Endodermal cell (in vitro differentiated cells): ENCODE measurements around the gene SLC6A11. TPM values are rescaled to one million over a fixed set of nuclear protein-coding genes. Genes with fewer than 3 reads are reported as not detected.

Experiments
- DNase-seq: peaks from one replicate; pipeline ENCODE4 v3.0.0-alpha.2; 2017
- H3K27ac ChIP-seq: 2 replicates; pipeline ENCODE4 v1.5.1; 2013; ENCODE audit warnings: mild to moderate bottlenecking, low read depth, low read length, moderate library complexity
- H3K27me3 ChIP-seq: 2 replicates; pipeline ENCODE4 v1.6.1; 2013; ENCODE audit warnings: mild to moderate bottlenecking, low read length, moderate library complexity; ENCODE audit not compliant: insufficient read depth, control insufficient read depth, poor library complexity, severe bottlenecking
- H3K36me3 ChIP-seq: 2 replicates; pipeline ENCODE4 v1.7.0; 2013; ENCODE audit warnings: mild to moderate bottlenecking, low read length, moderate library complexity; ENCODE audit not compliant: control insufficient read depth, insufficient read depth
- H3K4me1 ChIP-seq: one replicate; pipeline ENCODE4 v1.7.0; 2013; ENCODE audit warnings: low read length; ENCODE audit not compliant: control insufficient read depth, insufficient read depth
- H3K4me3 ChIP-seq: 2 replicates; pipeline ENCODE4 v1.5.1; 2013; ENCODE audit warnings: mild to moderate bottlenecking, low read length, moderate library complexity
- H3K9ac ChIP-seq: 2 replicates; pipeline ENCODE4 v1.6.1; 2013; ENCODE audit warnings: mild to moderate bottlenecking, low read length, moderate library complexity; ENCODE audit not compliant: poor library complexity, severe bottlenecking; ENCODE audit errors: extremely low read depth
- H3K9me3 ChIP-seq: 2 replicates; pipeline ENCODE4 v1.6.1; 2013; ENCODE audit warnings: mild to moderate bottlenecking, low read length, moderate library complexity; ENCODE audit not compliant: control insufficient read depth
- H3K27ac Mint-ChIP-seq: 2 replicates; pipeline ENCODE4 v1.8.0; 2020; ENCODE audit warnings: mixed read lengths
- H3K27me3 Mint-ChIP-seq: 2 replicates; pipeline ENCODE4 v1.8.0; 2021; ENCODE audit warnings: mild to moderate bottlenecking, mixed read lengths; ENCODE audit not compliant: insufficient read depth
- H3K36me3 Mint-ChIP-seq: 2 replicates; pipeline ENCODE4 v1.8.0; 2020; ENCODE audit warnings: low read depth, mixed read lengths
- H3K4me1 Mint-ChIP-seq: 2 replicates; pipeline ENCODE4 v1.8.0; 2020; ENCODE audit warnings: mixed read lengths
- H3K4me3 Mint-ChIP-seq: 2 replicates; pipeline ENCODE4 v1.8.0; 2020; ENCODE audit warnings: mild to moderate bottlenecking, moderate library complexity, mixed read lengths
- H3K9me3 Mint-ChIP-seq: 2 replicates; pipeline ENCODE4 v1.8.0; 2020; ENCODE audit warnings: mild to moderate bottlenecking, mixed read lengths
- CTCF ChIP-seq: fragments of 200-600 bp; sonication (generic); conservative IDR thresholded peaks from 2 replicates; pipeline ENCODE4 v1.5.0; 2021; ENCODE audit warnings: antibody characterized with exemption, mild to moderate bottlenecking
- WGBS, 2 experiments: methylation state at CpG; one replicate each; pipeline versions ENCODE4 v1.1.5 to v1.1.7; 2013; ENCODE audit warnings: missing lambda C conversion rate in 2 of 2, mixed read lengths in 1 of 2; ENCODE audit not compliant: insufficient coverage in 1 of 2, insufficient read length in 1 of 2; 5-methylcytosine and 5-hydroxymethylcytosine counted together
- total RNA-seq, 2 donors: library from RNA; stranded (reverse); fragmentation: NEBNext Ultra II Directional in 1 of 2; extraction: Animal tissue kit (Norgen Biotek cat#: 25700) in 1 of 2; gene quantifications; 2 replicates in 1 of 2; 3 replicates in 1 of 2; pipeline ENCODE4 v1.2.1, GENCODE V29; 2021

SLC6A11 gene
- total RNA-seq, 2 donors from 2014 or later, result 0.27 to 0.73 TPM

GRCh38 chr3:10788451-10788850, 27.6 kb upstream of the SLC6A11 start:
- no peaks in the 10 kb centered on the region for H3K36me3 Mint-ChIP-seq
- peaks cover 34% of the 10 kb centered on the region for H3K27me3 Mint-ChIP-seq
- no peaks in the 10 kb centered on the region for H3K36me3 ChIP-seq
- no peak overlapping the region for H3K9ac ChIP-seq
- no peaks in the 10 kb centered on the region for H3K9me3 Mint-ChIP-seq
- peaks cover 35% of the 10 kb centered on the region for H3K27me3 ChIP-seq
- no peaks in the 10 kb centered on the region for H3K9me3 ChIP-seq
- no peak for DNase-seq
- TF ChIP-seq CTCF, result no peak
- H3K4me3 Mint-ChIP-seq, result no peak overlapping the region
- H3K27ac Mint-ChIP-seq, result no peak overlapping the region
- no peak overlapping the region for H3K27ac ChIP-seq
- H3K4me1 Mint-ChIP-seq, result no peaks in the 10 kb centered on the region
- 59% methylated on average over 1 of the region's 1 CpG; no CpG with 5 or more reads in 1 of the 2 experiments for WGBS, 2 experiments
- H3K4me1 ChIP-seq, result no peaks in the 10 kb centered on the region
- no peak overlapping the region for H3K4me3 ChIP-seq

GRCh38 chr3:10790713-10791112, 25.3 kb upstream of the SLC6A11 start:
- Mint-ChIP-seq H3K9me3 (no peaks in the 10 kb centered on the region), H3K4me1 (no peaks in the 10 kb centered on the region), H3K36me3 (no peaks in the 10 kb centered on the region), H3K4me3 (no peak overlapping the region), H3K27ac (no peak overlapping the region), H3K27me3 (peaks cover 40% of the 10 kb centered on the region)
- Histone ChIP-seq H3K9ac (no peak overlapping the region), H3K4me1 (no peaks in the 10 kb centered on the region), H3K4me3 (no peak overlapping the region), H3K27me3 (peaks cover 46% of the 10 kb centered on the region), H3K27ac (no peak overlapping the region), H3K36me3 (no peaks in the 10 kb centered on the region), H3K9me3 (no peaks in the 10 kb centered on the region)
- 92 to 100% methylated on average over 1 of the region's 1 CpG for WGBS, 2 experiments
- TF ChIP-seq CTCF, result no peak
- no peak for DNase-seq

- Histone ChIP-seq H3K4me3 (no peak overlapping the region), H3K9me3 (no peaks in the 10 kb centered on the region), H3K36me3 (no peaks in the 10 kb centered on the region), H3K27ac (no peak overlapping the region), H3K4me1 (no peaks in the 10 kb centered on the region), H3K9ac (no peak overlapping the region), H3K27me3 (peaks cover 50% of the 10 kb centered on the region)
- TF ChIP-seq CTCF, result no peak
- H3K36me3 Mint-ChIP-seq, result no peaks in the 10 kb centered on the region
- peaks cover 45% of the 10 kb centered on the region for H3K27me3 Mint-ChIP-seq
- 60 to 84% methylated on average over 1 to 4 of the region's 4 CpGs for WGBS, 2 experiments
- no peak overlapping the region for H3K4me3 Mint-ChIP-seq
- no peak overlapping the region for H3K27ac Mint-ChIP-seq
- no peaks in the 10 kb centered on the region for H3K4me1 Mint-ChIP-seq
- DNase-seq, result no peak
- no peaks in the 10 kb centered on the region for H3K9me3 Mint-ChIP-seq
These were observed 23.8 kb upstream of the SLC6A11 start for GRCh38 chr3:10792208-10792607.
